Liver (tissue), 9 donors: ENCODE data around the gene AMACR. TPM values are rescaled to one million over a fixed set of nuclear protein-coding genes. Genes with fewer than 3 reads are reported as not detected.

Experiments
- DNase-seq: peaks from one replicate; pipeline ENCODE4 v3.0.0-alpha.2; 2017; ENCODE audit warnings: low spot score
- H3K27ac ChIP-seq, 2 donors: one replicate each; pipeline ENCODE4 v1.7.0; 2013; ENCODE audit warnings: inconsistent platforms in 2 of 2, low read length in 2 of 2, control low read depth in 1 of 2, low read depth in 1 of 2, mild to moderate bottlenecking in 1 of 2
- H3K27me3 ChIP-seq, 4 donors: one replicate each; pipeline versions ENCODE4 v1.6.1 to v1.7.0; 2013; ENCODE audit warnings: low read length in 3 of 4, inconsistent platforms in 1 of 4, mild to moderate bottlenecking in 1 of 4, moderate library complexity in 1 of 4; ENCODE audit not compliant: control insufficient read depth in 4 of 4, insufficient read depth in 4 of 4
- H3K36me3 ChIP-seq, 4 donors: one replicate each; pipeline versions ENCODE4 v1.6.1 to v1.7.0; 2013; ENCODE audit warnings: low read length in 3 of 4, mild to moderate bottlenecking in 3 of 4, low read depth in 1 of 4, moderate library complexity in 1 of 4; ENCODE audit not compliant: control insufficient read depth in 4 of 4, insufficient read depth in 3 of 4
- H3K4me1 ChIP-seq, 4 donors: one replicate each; pipeline versions ENCODE4 v1.6.1 to v1.7.0; 2013; ENCODE audit warnings: low read length in 3 of 4, mild to moderate bottlenecking in 3 of 4, moderate library complexity in 1 of 4; ENCODE audit not compliant: control insufficient read depth in 4 of 4, insufficient read depth in 4 of 4
- H3K4me3 ChIP-seq, 3 donors: one replicate each; pipeline versions ENCODE4 v1.6.1 to v1.7.0; 2013; ENCODE audit warnings: low read length in 3 of 3, control low read depth in 1 of 3, low read depth in 1 of 3, mild to moderate bottlenecking in 1 of 3
- H3K9ac ChIP-seq, 2 donors: one replicate each; pipeline ENCODE4 v1.7.0; 2013; ENCODE audit warnings: low read length in 2 of 2, mild to moderate bottlenecking in 2 of 2, moderate library complexity in 2 of 2, control low read depth in 1 of 2, low read depth in 1 of 2
- H3K9me3 ChIP-seq, 4 donors: one replicate each; pipeline versions ENCODE4 v1.6.1 to v1.7.0; 2013; ENCODE audit warnings: low read length in 3 of 4; ENCODE audit not compliant: control insufficient read depth in 4 of 4
- FOXA1 ChIP-seq: IDR thresholded peaks from 2 replicates; pipeline ENCODE4 v1.6.1; 2016; ENCODE audit warnings: antibody characterized with exemption
- GABPA ChIP-seq, 2 donors: IDR thresholded peaks in 1 of 2; conservative IDR thresholded peaks in 1 of 2; 2 replicates each; pipeline ENCODE4 v1.6.1; 2016; ENCODE audit warnings: antibody characterized with exemption in 2 of 2, mild to moderate bottlenecking in 1 of 2, moderate library complexity in 1 of 2
- HNF4A ChIP-seq, 2 donors: conservative IDR thresholded peaks; 2 replicates each; pipeline ENCODE4 v1.6.1; 2016; ENCODE audit warnings: antibody characterized with exemption in 2 of 2, mild to moderate bottlenecking in 2 of 2
- HNF4G ChIP-seq: IDR thresholded peaks from 2 replicates; pipeline ENCODE4 v1.6.1; 2016; ENCODE audit warnings: antibody characterized with exemption
- NR2F2 ChIP-seq: IDR thresholded peaks from 2 replicates; pipeline ENCODE4 v1.6.1; 2016; ENCODE audit warnings: antibody characterized with exemption
- RAD21 ChIP-seq, 2 donors: IDR thresholded peaks; 2 replicates each; pipeline ENCODE4 v1.6.1; 2016; ENCODE audit warnings: antibody characterized with exemption in 2 of 2, mild to moderate bottlenecking in 2 of 2
- SP1 ChIP-seq: IDR thresholded peaks from 2 replicates; pipeline ENCODE4 v1.6.1; 2018; ENCODE audit warnings: antibody characterized with exemption, mild to moderate bottlenecking
- TAF1 ChIP-seq: conservative IDR thresholded peaks from 2 replicates; pipeline ENCODE4 v1.6.1; 2016; ENCODE audit warnings: antibody characterized with exemption, mild to moderate bottlenecking
- YY1 ChIP-seq: IDR thresholded peaks from 2 replicates; pipeline ENCODE4 v1.6.1; 2016; ENCODE audit warnings: antibody characterized with exemption, mild to moderate bottlenecking
- WGBS: extraction: QIAGEN DNeasy Blood & Tissue Kit; methylation state at CpG from one replicate; pipeline ENCODE4 v1.1.7; 2013; 5-methylcytosine and 5-hydroxymethylcytosine counted together
- polyA plus RNA-seq, 2 donors: library from polyadenylated mRNA; stranded (reverse) in 1 of 2; unstranded in 1 of 2; fragments of 200-250 nt in 1 of 2; fragments of >200 nt in 1 of 2; fragmentation: Nextera tagmentation in 1 of 2; extraction: Ambion mirVana in 1 of 2; gene quantifications; one replicate each; pipeline versions ENCODE4 v1.2.1 to v1.2.3, GENCODE V29; 2013 to 2015
- total RNA-seq, 2 donors: library from RNA; depleted of rRNA; stranded (reverse); fragments of >200 nt; gene quantifications; one replicate each; pipeline ENCODE4 v1.2.3, GENCODE V29; 2014
- TF ChIP-seq, protein P1 (sequence below): IDR thresholded peaks from 2 replicates; pipeline ENCODE4 v1.6.1; 2016; ENCODE audit warnings: antibody characterized with exemption, mild to moderate bottlenecking
- TF ChIP-seq, protein P2 (sequence below): IDR thresholded peaks from 2 replicates; pipeline ENCODE4 v1.6.1; 2016; ENCODE audit warnings: antibody characterized with exemption
- donor health status: healthy.
- donor health status: healthy.
- donor health status: healthy.
- donor health status: healthy.
- donor health status: healthy.

The AMACR gene
- total and polyA plus RNA-seq, 4 donors: 15.6 to 48.5 (median 31.7) TPM

DNA sequence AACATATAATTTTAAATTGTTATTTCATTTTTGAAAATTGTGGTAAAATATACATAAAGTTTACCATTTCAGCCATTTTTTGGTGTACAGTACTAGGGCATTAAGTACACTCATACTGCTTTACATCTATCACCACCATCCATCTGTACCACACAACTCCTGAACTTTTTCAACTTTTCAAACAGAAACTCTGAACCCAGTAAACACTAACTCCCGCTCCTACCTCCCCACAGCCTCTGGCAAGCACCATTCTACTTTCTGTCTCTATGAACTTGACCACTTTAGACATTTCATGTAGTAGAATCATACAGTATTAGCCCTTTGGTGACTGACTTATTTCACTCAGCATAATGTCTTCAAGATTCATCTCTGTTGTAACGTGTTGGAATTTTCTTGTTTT, 15.0 kb downstream of the AMACR start (continued):
- TF ChIP-seq, protein P1, sequence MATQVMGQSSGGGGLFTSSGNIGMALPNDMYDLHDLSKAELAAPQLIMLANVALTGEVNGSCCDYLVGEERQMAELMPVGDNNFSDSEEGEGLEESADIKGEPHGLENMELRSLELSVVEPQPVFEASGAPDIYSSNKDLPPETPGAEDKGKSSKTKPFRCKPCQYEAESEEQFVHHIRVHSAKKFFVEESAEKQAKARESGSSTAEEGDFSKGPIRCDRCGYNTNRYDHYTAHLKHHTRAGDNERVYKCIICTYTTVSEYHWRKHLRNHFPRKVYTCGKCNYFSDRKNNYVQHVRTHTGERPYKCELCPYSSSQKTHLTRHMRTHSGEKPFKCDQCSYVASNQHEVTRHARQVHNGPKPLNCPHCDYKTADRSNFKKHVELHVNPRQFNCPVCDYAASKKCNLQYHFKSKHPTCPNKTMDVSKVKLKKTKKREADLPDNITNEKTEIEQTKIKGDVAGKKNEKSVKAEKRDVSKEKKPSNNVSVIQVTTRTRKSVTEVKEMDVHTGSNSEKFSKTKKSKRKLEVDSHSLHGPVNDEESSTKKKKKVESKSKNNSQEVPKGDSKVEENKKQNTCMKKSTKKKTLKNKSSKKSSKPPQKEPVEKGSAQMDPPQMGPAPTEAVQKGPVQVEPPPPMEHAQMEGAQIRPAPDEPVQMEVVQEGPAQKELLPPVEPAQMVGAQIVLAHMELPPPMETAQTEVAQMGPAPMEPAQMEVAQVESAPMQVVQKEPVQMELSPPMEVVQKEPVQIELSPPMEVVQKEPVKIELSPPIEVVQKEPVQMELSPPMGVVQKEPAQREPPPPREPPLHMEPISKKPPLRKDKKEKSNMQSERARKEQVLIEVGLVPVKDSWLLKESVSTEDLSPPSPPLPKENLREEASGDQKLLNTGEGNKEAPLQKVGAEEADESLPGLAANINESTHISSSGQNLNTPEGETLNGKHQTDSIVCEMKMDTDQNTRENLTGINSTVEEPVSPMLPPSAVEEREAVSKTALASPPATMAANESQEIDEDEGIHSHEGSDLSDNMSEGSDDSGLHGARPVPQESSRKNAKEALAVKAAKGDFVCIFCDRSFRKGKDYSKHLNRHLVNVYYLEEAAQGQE: no peak
- TF ChIP-seq GABPA (IDR thresholded peaks at IDR 0.05 in 1 of 2, conservative IDR thresholded peaks at IDR 0.05 in 1 of 2): no peak
- no peak for TF ChIP-seq NR2F2
- TF ChIP-seq FOXA1: no peak
- TF ChIP-seq, protein P2, sequence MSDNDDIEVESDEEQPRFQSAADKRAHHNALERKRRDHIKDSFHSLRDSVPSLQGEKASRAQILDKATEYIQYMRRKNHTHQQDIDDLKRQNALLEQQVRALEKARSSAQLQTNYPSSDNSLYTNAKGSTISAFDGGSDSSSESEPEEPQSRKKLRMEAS: no peak

DNA sequence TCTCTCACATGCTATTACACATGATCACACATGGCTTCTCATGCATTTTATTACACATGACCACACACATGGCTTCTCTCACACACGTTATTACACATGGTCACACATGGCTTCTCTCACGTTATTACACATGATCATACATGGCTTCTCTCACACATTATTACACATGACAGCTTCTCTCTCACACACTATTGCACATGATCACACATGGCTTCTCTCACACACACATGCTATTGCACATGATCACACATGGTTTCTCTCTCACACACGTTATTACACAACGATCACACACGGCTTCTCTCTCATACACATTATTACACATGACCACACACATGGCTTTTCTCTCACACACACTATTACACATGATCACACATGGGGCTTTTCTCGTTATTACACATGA, 22.4 kb downstream of the AMACR start:
- DNase-seq: no peak
- H3K9ac ChIP-seq: no peak overlapping the region
- peaks cover 4 to 27% (median 26%) of the 10 kb centered on the region in 4 donors for H3K36me3 ChIP-seq
- H3K27me3 ChIP-seq: no peaks in the 10 kb centered on the region
- H3K4me3 ChIP-seq: no peak overlapping the region
- peaks cover 0 to 13% (median 3%) of the 10 kb centered on the region in 4 donors for H3K4me1 ChIP-seq
- TF ChIP-seq HNF4G: no peak
- H3K27ac ChIP-seq: no peak overlapping the region
- WGBS: 97% methylated on average over 6 of the region's 6 CpGs
- H3K9me3 ChIP-seq: no peaks in the 10 kb centered on the region

DNA sequence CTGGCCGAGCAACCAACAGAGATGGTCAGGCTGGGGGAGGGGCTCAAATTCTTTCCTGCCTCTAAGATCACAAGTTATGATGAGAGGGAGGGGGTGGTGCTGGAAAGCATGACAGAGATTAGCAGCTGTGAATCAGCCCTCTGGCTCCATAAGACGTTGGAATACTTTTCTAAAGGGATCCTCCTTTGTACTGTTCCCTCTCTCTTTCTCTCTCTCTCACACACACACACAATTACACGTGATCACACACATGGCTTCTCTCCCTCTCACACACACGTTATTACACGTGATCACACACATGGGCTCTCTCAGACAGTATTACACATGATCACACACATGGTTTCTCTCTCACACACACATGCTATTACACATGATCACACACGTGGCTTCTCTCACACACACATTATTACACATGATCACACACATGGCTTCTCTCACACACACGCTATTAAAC, 23.2 kb downstream of the AMACR start, which contains the start of gene SLC45A2:
SLC45A2 (minus strand) TSS at position 23 of the 454 bp plus-strand sequence. CDS start 110 bp downstream, outside the sequence.
- Histone ChIP-seq H3K4me1 (peaks cover 0 to 13% (median 4%) of the 10 kb centered on the region in 4 donors), H3K9me3 (no peaks in the 10 kb centered on the region), H3K36me3 (peaks cover 4 to 27% (median 24%) of the 10 kb centered on the region in 4 donors), H3K4me3 (no peak within 1 kb of the TSS), H3K27me3 (no peaks in the 10 kb centered on the region), H3K9ac (no peak within 1 kb of the TSS), H3K27ac (no peak within 1 kb of the TSS)
- TF ChIP-seq YY1 (no peak), RAD21 (IDR thresholded peaks at IDR 0.05) (no peak), HNF4A (conservative IDR thresholded peaks at IDR 0.05) (no peak), SP1 (no peak), NR2F2 (no peak), TAF1 (no peak), GABPA (IDR thresholded peaks at IDR 0.05 in 1 of 2, conservative IDR thresholded peaks at IDR 0.05 in 1 of 2) (no peak), HNF4G (no peak)
- TF ChIP-seq, protein P2: no peak
- TF ChIP-seq, protein P1: no peak
- no peak for DNase-seq
- 78% methylated on average over 7 of the region's 7 CpGs for WGBS
